Measurements from ENCODE around the gene ZBP1. TPM values are rescaled to one million over a fixed set of nuclear protein-coding genes. Genes with fewer than 3 reads are reported as not detected.

Gene ZBP1
- total and polyA plus RNA-seq, 10 of the 15 experiments (the other 5 are each of a cell fraction or from before 2014, with no cell fraction given): 0.93 to 10.6 (median 4.8) TPM

DNA sequence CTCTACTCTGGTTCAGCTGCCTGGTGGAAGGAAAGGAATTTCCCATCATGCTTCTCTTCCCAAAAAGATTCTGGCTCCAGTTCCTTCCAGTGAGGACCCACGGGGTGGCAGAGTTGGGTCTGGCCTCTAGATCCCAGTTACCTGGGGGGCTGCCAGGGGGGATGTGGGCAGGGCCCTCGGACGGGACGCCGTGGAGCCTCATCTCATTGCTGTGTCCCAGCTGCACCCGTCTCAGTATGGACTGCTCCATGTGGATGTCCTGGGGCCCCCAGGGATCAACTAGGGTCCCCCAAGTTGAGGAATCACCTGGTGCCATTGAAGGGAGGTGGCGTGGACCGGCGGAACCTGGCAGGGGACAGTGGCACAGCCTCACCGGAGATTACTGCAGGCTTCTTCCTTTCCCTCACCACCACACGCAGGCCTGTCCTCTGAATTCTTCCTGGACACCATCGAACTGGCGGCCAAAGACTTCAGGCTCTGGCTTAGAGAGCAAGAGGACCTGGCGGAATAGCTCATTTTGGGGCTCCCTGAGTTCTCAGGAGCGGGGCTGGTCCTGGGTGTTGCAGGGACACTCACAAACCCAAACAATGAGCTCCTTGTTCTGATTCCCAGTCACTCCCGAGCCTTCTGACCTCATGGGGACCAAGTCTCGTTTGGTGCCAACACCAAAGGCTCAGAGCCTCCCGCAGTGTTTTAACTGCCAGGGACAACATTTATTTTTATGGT, 8.5 kb downstream of the ZBP1 start:
- intact Hi-C loops (cut with micrococcal nuclease; ENCODE audit: unreplicated experiment): no loop called here
- no TSS peak for BruUV-seq (replicated peaks)
- FAIRE-seq: no peak
- POLR2A ChIA-PET: no interaction called here
- no peak for DNase-seq (ENCODE audit: low read depth, low spot score)
- Histone ChIP-seq H3K4me1 (ENCODE audit: control insufficient read depth, insufficient read depth, low read length) (no peaks in the 10 kb centered on the region), H3K27ac (ENCODE audit: control insufficient read depth, insufficient read depth) (no peak overlapping the region), H2AFZ (ENCODE audit: control insufficient read depth, low read depth, low read length) (no peak overlapping the region), H3K4me2 (ENCODE audit: control insufficient read depth, insufficient read depth) (no peak overlapping the region), H3K36me3 (ENCODE audit: control insufficient read depth in 2 of 2, insufficient read depth in 2 of 2, low read length in 1 of 2) (no peaks in the 10 kb centered on the region; a peak in 1 of 4 replicates), H4K20me1 (ENCODE audit: control insufficient read depth, insufficient read depth) (no peaks in the 10 kb centered on the region), H3K9me3 (replicated peaks; ENCODE audit: control insufficient read depth, insufficient read depth, low read length) (no peaks in the 10 kb centered on the region), H3K27me3 (replicated peaks in 1 of 2; ENCODE audit: control insufficient read depth in 2 of 2, insufficient read depth in 2 of 2, low read length in 1 of 2) (peaks cover 0 to 2% of the 10 kb centered on the region in 2 experiments; a peak in 1 of 4 replicates), H3K79me2 (ENCODE audit: control insufficient read depth, insufficient read depth, low read length) (no peaks in the 10 kb centered on the region), H3K4me3 (no peak overlapping the region), H3K9ac (ENCODE audit: control insufficient read depth, insufficient read depth, low read length) (no peak overlapping the region)
- WGBS (ENCODE audit: insufficient coverage, insufficient replicate concordance, low lambda C conversion rate, missing lambda C conversion rate): 71% methylated on average over 18 of the region's 18 CpGs
- SMC1A ChIA-PET (ENCODE audit: uncharacterized antibody, unreplicated experiment): no interaction called here
- RAD21 ChIA-PET (ENCODE audit: unreplicated experiment): no interaction called here
- CTCF ChIA-PET: interaction anchor here (0.7 to 1.1 kb wide), 2 partner anchors 16 to 69 kb away, joined by 3 to 5 read pairs; no protein-coding TSS in a partner anchor
- ATAC-seq: no peak
- no peak for TF ChIP-seq BHLHE40 (IDR thresholded peaks at IDR 0.05; ENCODE audit: borderline replicate concordance in 1 of 2, low read depth in 2 of 2, low read length in 1 of 2)
- TF ChIP-seq CTCF (IDR thresholded peaks at IDR 0.05 in 2 of 3, conservative IDR thresholded peaks at IDR 0.05 in 1 of 3; ENCODE audit: control insufficient read depth in 2 of 3, extremely low read depth in 1 of 3, insufficient read depth in 1 of 3, low read depth in 3 of 3, low read length in 3 of 3): no peak
- TF ChIP-seq PKNOX1 (IDR thresholded peaks at IDR 0.05): no peak
- TF ChIP-seq POU2F2 (IDR thresholded peaks at IDR 0.05; ENCODE audit: borderline replicate concordance, low read depth, low read length): no peak
- TF ChIP-seq FOS (IDR thresholded peaks at IDR 0.05; ENCODE audit: borderline replicate concordance, extremely low read depth, insufficient read length): no peak
- no peak for TF ChIP-seq BCL3 (IDR thresholded peaks at IDR 0.05; ENCODE audit: borderline replicate concordance, insufficient read depth, low read depth, low read length, poor library complexity, severe bottlenecking)
- no peak for TF ChIP-seq JUND (IDR thresholded peaks at IDR 0.05; ENCODE audit: low read depth, low read length)
- TF ChIP-seq HDGF (IDR thresholded peaks at IDR 0.05): no peak
- no peak for TF ChIP-seq RCOR1 (conservative IDR thresholded peaks at IDR 0.05; ENCODE audit: low read depth, low read length)
- TF ChIP-seq SMARCA5 (IDR thresholded peaks at IDR 0.05): no peak
- TF ChIP-seq RFX5 (IDR thresholded peaks at IDR 0.05; ENCODE audit: low read depth, low read length): no peak
- in situ Hi-C loops (cut with MboI): loop anchor here (10.0 kb wide), 2 partner anchors 783 to 843 kb away; no protein-coding TSS in a partner anchor
